Panc1 (cell line): ENCODE results near the gene RNF17. TPM values are rescaled to one million over a fixed set of nuclear protein-coding genes. Genes with fewer than 3 reads are reported as not detected.
"Not testable (repeated sequence)": the region's sequence is repeated elsewhere in the genome, so short reads cannot be mapped to it uniquely, and the experiment has no call there.

Source experiments
- ATAC-seq: fragments of 200-7000 bp; cut with Tn5 transposase; 2 replicates; pipeline ENCODE4 v1.9.1; 2020; ENCODE audit warnings: mild to moderate bottlenecking, moderate library complexity
- BruUV-seq: library from RNA; stranded (reverse); fragments of 400-500 nt; replicated peaks from 2 replicates; lab custom pipeline; 2021; lab: Mats Ljungman, UMichigan
- CTCF ChIA-PET: fragments of 300-600 bp; sonication (Branson Sonifier 250); formaldehyde crosslinking; loops from one replicate; lab custom pipeline; 2022; ENCODE audit warnings: antibody characterized with exemption; lab: Charles Lee
- POLR2A ChIA-PET: fragments of 300-600 bp; sonication (Branson Sonifier 250); formaldehyde crosslinking; loops from one replicate; lab custom pipeline; 2022; ENCODE audit warnings: antibody characterized with exemption; lab: Charles Lee
- DNase-seq: peaks from one replicate; pipeline ENCODE4 v3.0.0-alpha.2; 2010; ENCODE audit warnings: low read depth, low spot score
- H3K27ac ChIP-seq: 2 replicates; pipeline ENCODE4 v1.5.1; 2011; ENCODE audit warnings: mild to moderate bottlenecking, low read length, inconsistent platforms
- H3K27me3 ChIP-seq: fragments of 200-500 bp; sonication (Bioruptor generic); 2 replicates; pipeline ENCODE4 v1.6.0; 2014; ENCODE audit warnings: low read length, inconsistent platforms; ENCODE audit not compliant: control insufficient read depth, insufficient read depth
- H3K36me3 ChIP-seq: fragments of 200-500 bp; sonication (Bioruptor generic); 2 replicates; pipeline ENCODE4 v1.5.1; 2014; ENCODE audit warnings: inconsistent platforms, mild to moderate bottlenecking, low read length, moderate library complexity; ENCODE audit not compliant: control insufficient read depth, insufficient read depth
- H3K4me1 ChIP-seq: 2 replicates; pipeline ENCODE4 v1.5.1; 2011; ENCODE audit warnings: inconsistent platforms, mild to moderate bottlenecking, low read length, moderate library complexity; ENCODE audit not compliant: control insufficient read depth, insufficient read depth
- H3K4me3 ChIP-seq, 2 experiments: 2 replicates each; pipeline ENCODE4 v1.5.1; 2011 to 2012; ENCODE audit warnings: low read depth in 2 of 2, low read length in 2 of 2, mild to moderate bottlenecking in 2 of 2, inconsistent platforms in 1 of 2, moderate library complexity in 1 of 2
- H3K9me3 ChIP-seq: fragments of 200-500 bp; sonication (Bioruptor generic); 2 replicates; pipeline ENCODE4 v1.5.1; 2014; ENCODE audit warnings: low read depth, mild to moderate bottlenecking, inconsistent platforms, low read length, moderate library complexity; ENCODE audit not compliant: control insufficient read depth, insufficient read depth
- POLR2AphosphoS5 ChIP-seq: IDR thresholded peaks from 2 replicates; pipeline ENCODE4 v1.6.1; 2012; ENCODE audit warnings: mild to moderate bottlenecking, low read depth, low read length, moderate library complexity
- SIN3A ChIP-seq: IDR thresholded peaks from 2 replicates; pipeline ENCODE4 v1.6.1; 2012; ENCODE audit warnings: low read depth, mild to moderate bottlenecking, low read length, moderate library complexity, borderline replicate concordance; ENCODE audit not compliant: insufficient read depth
- TCF7L2 ChIP-seq: IDR thresholded peaks from 2 replicates; pipeline ENCODE4 v1.6.1; 2011; ENCODE audit warnings: mild to moderate bottlenecking, low read depth, low read length, inconsistent platforms
- in situ Hi-C: cut with HindIII; loops from 2 replicates; pipeline ENCODE4 v1.10.0; 2016; ENCODE audit warnings: low sequenced_read_pairs, low pct_unique_long_range_greater_than_20kb
- intact Hi-C: fragments of 100-400 bp; cut with micrococcal nuclease; formaldehyde crosslinking; loops from one replicate; pipeline ENCODE4 v1.10.0; 2022; ENCODE audit not compliant: unreplicated experiment
- total RNA-seq: library from RNA; stranded (reverse); gene quantifications from one replicate; pipeline ENCODE4 v1.2.1, GENCODE V29; 2021; ENCODE audit not compliant: unreplicated experiment
- TF ChIP-seq, protein P1 (sequence below): fragments of 450-650 bp; IDR thresholded peaks from 2 replicates; pipeline ENCODE4 v1.5.1; 2017; ENCODE audit warnings: mild to moderate bottlenecking
- TF ChIP-seq, protein P2 (sequence below), 2 experiments: IDR thresholded peaks; 2 replicates each; pipeline ENCODE4 v1.6.1; 2011 to 2012; ENCODE audit warnings: low read depth in 2 of 2, control low read depth in 1 of 2, low read length in 1 of 2, mild to moderate bottlenecking in 1 of 2, moderate library complexity in 1 of 2; ENCODE audit not compliant: insufficient read depth in 1 of 2

The RNF17 gene
- total RNA-seq, 1 experiment from 2014 or later, result not detected

DNA sequence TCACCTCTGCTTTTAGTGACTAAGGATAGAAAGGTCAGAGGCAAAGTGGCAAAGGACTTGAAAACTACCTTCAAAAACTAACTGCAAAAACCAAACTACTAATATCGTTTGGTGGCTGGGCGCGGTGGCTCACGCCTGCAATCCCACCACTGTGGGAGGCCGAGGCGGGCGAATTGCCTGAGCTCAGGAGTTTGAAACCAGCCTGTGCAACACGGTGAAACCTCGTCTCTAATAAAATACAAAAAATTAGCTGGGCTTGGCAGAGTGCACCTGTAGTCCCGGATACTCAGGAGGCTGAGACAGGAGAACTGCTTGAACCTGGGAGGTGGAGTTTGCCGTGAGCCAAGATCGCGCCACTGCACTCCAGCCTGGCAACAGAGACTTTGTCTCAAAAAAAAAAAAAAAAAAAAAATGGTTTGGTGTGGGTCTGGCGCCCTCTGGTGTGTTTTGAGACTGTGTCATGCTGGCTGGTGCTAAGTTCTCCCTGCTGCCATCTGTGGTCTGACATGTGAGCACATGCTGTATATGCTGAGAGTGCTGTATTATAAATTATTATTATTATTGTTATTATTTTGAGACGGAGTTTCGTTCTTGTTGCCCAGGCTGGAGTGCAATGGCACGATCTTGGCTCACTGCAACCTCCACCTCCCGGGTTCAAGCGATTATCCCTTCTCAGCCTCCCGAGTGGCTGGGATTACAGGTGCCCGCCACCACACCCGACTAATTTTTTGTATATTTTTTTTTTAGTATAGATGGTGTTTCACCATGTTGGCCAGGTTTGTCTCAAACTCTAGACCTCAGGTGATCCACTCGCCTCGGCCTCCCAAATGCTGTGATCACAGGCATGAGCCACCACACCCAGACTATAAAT, 36.0 kb upstream of the RNF17 start:
- peak; percentile 47 for DNase-seq
- TF ChIP-seq TCF7L2, result no peak
- no peak for TF ChIP-seq POLR2AphosphoS5
- TF ChIP-seq, protein P1, sequence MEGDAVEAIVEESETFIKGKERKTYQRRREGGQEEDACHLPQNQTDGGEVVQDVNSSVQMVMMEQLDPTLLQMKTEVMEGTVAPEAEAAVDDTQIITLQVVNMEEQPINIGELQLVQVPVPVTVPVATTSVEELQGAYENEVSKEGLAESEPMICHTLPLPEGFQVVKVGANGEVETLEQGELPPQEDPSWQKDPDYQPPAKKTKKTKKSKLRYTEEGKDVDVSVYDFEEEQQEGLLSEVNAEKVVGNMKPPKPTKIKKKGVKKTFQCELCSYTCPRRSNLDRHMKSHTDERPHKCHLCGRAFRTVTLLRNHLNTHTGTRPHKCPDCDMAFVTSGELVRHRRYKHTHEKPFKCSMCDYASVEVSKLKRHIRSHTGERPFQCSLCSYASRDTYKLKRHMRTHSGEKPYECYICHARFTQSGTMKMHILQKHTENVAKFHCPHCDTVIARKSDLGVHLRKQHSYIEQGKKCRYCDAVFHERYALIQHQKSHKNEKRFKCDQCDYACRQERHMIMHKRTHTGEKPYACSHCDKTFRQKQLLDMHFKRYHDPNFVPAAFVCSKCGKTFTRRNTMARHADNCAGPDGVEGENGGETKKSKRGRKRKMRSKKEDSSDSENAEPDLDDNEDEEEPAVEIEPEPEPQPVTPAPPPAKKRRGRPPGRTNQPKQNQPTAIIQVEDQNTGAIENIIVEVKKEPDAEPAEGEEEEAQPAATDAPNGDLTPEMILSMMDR, result peak; percentile 87
- TF ChIP-seq, protein P2, sequence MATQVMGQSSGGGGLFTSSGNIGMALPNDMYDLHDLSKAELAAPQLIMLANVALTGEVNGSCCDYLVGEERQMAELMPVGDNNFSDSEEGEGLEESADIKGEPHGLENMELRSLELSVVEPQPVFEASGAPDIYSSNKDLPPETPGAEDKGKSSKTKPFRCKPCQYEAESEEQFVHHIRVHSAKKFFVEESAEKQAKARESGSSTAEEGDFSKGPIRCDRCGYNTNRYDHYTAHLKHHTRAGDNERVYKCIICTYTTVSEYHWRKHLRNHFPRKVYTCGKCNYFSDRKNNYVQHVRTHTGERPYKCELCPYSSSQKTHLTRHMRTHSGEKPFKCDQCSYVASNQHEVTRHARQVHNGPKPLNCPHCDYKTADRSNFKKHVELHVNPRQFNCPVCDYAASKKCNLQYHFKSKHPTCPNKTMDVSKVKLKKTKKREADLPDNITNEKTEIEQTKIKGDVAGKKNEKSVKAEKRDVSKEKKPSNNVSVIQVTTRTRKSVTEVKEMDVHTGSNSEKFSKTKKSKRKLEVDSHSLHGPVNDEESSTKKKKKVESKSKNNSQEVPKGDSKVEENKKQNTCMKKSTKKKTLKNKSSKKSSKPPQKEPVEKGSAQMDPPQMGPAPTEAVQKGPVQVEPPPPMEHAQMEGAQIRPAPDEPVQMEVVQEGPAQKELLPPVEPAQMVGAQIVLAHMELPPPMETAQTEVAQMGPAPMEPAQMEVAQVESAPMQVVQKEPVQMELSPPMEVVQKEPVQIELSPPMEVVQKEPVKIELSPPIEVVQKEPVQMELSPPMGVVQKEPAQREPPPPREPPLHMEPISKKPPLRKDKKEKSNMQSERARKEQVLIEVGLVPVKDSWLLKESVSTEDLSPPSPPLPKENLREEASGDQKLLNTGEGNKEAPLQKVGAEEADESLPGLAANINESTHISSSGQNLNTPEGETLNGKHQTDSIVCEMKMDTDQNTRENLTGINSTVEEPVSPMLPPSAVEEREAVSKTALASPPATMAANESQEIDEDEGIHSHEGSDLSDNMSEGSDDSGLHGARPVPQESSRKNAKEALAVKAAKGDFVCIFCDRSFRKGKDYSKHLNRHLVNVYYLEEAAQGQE (IDR thresholded peaks at IDR 0.05; ENCODE audit: insufficient read depth in 1 of 2, low read depth in 2 of 2, low read length in 1 of 2), result no peak
- intact Hi-C loops (loop anchor here (5.0 kb wide), 2 partner anchors 36 to 151 kb away; no protein-coding TSS in a partner anchor), in situ Hi-C loops (no loop called here)
- Histone ChIP-seq H3K4me1 (no peaks in the 10 kb centered on the region), H3K4me3 (peak overlapping the region in 1 of 2 experiments; percentile 8; a peak in 1 of 4 replicates), H3K36me3 (no peaks in the 10 kb centered on the region), H3K27me3 (no peaks in the 10 kb centered on the region), H3K9me3 (no peaks in the 10 kb centered on the region), H3K27ac (no peak overlapping the region)
- CTCF ChIA-PET, result interaction anchor here (0.7 to 1.2 kb wide), 4 partner anchors 13 to 74 kb away, joined by 7 to 15 read pairs (median 8); no protein-coding TSS in a partner anchor
- POLR2A ChIA-PET, result no interaction called here
- no TSS peak for BruUV-seq
- peak; percentile 99 for ATAC-seq

DNA sequence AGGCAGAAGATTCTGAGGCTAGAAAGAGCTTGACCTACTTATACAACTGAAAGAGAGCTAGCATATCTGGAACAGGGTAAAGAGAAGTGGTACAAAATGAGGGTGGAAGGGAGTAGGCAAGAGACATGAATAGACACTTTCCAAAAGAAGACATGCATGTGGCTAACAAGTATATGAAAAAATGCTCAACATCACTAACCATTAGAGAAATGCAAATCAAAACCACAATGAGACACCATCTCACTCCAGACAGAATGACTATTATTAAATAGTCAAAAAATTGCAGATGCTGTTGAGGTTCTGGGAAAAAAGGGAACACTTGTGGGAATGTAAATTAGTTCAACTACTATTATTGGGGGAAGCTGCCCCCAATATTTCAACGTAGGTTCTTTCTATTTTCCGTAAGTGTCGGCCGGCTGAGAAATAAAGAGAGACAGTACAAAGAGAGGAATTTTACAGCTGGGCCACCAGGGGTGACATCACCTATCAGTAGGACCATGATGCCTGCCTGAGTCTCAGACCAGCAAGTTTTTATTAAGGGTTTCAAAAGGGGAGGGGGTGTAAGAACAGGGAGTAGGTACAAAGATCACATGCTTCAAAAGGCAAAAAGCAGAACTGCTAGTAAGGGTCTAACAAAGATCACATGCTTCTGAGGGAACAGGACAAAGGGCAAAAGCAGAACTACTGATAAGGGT, 32.9 kb upstream of the RNF17 start:
- H3K4me1 ChIP-seq, H3K27me3 ChIP-seq, intact Hi-C loops, DNase-seq, H3K27ac ChIP-seq, in situ Hi-C loops, POLR2A ChIA-PET, CTCF ChIA-PET, H3K4me3 ChIP-seq, H3K9me3 ChIP-seq, ATAC-seq, H3K36me3 ChIP-seq, BruUV-seq: not testable (repeated sequence)

DNA sequence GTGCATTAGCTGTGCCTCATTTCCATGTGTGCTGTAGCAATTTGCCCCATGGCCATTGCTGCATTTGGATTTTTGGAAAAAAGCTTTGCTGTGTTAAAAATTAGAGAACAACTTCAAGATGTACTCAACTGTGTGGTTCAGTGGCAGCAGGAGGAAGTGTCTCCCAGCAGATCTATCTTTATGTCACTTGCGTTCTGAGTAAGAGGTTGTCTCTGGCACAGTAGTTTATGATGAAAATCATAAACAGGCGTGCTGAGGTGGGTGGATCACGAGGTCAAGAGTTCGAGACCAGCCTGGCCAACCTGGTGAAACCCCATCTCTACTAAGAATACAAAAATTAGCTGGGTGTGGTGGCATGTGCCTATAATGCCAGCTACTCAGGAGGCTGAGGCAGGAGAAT, 29.0 kb upstream of the RNF17 start:
- TF ChIP-seq, protein P2 (IDR thresholded peaks at IDR 0.05; ENCODE audit: insufficient read depth in 1 of 2, low read depth in 2 of 2, low read length in 1 of 2), result no peak
- TF ChIP-seq, protein P1, result no peak
- TF ChIP-seq SIN3A, result no peak
- no peak for TF ChIP-seq POLR2AphosphoS5
- TF ChIP-seq TCF7L2, result no peak
- Histone ChIP-seq H3K27ac (no peak overlapping the region), H3K27me3 (no peaks in the 10 kb centered on the region), H3K4me3 (no peak overlapping the region), H3K36me3 (no peaks in the 10 kb centered on the region), H3K9me3 (no peaks in the 10 kb centered on the region), H3K4me1 (no peaks in the 10 kb centered on the region)
- intact Hi-C loops, result no loop called here
- no TSS peak for BruUV-seq
- CTCF ChIA-PET, result no interaction called here
- in situ Hi-C loops, result no loop called here
- ATAC-seq, result no peak
- POLR2A ChIA-PET, result no interaction called here
- DNase-seq, result no peak
